HEK293T (cell line): ENCODE measurements around the gene EREG.

Source experiments
- CTCF ChIA-PET: fragments of 350-600 bp; formaldehyde crosslinking; extraction: SDS; loops from one replicate; lab custom pipeline; 2021; ENCODE audit warnings: antibody characterized with exemption, inconsistent platforms; lab: Yijun Ruan, JAX
- POLR2A ChIA-PET: fragments of 350-600 bp; formaldehyde crosslinking; extraction: SDS; loops from one replicate; lab custom pipeline; 2020; ENCODE audit warnings: antibody characterized with exemption, inconsistent platforms; lab: Yijun Ruan, JAX
- DNase-seq: peaks from one replicate; pipeline ENCODE4 v3.0.0; 2012; ENCODE audit warnings: mixed read lengths; ENCODE audit errors: extremely low spot score
- ARNT ChIP-seq: fragments of 450-650 bp; IDR thresholded peaks from 2 replicates; pipeline ENCODE4 v1.6.1; 2017; ENCODE audit warnings: mild to moderate bottlenecking
- BHLHE40 ChIP-seq: fragments of 450-650 bp; IDR thresholded peaks from 2 replicates; pipeline ENCODE4 v1.6.1; 2016; ENCODE audit warnings: mild to moderate bottlenecking, moderate library complexity, borderline replicate concordance
- CTBP1 ChIP-seq: fragments of 450-650 bp; IDR thresholded peaks from 2 replicates; pipeline ENCODE4 v1.6.1; 2016; ENCODE audit warnings: borderline replicate concordance
- ELF4 ChIP-seq: fragments of 450-650 bp; IDR thresholded peaks from 2 replicates; pipeline ENCODE4 v1.6.1; 2017; ENCODE audit warnings: antibody characterized with exemption
- FOXA1 ChIP-seq: fragments of 450-650 bp; IDR thresholded peaks from 2 replicates; pipeline ENCODE4 v1.6.1; 2016; ENCODE audit warnings: mild to moderate bottlenecking
- FOXK2 ChIP-seq: fragments of 450-650 bp; IDR thresholded peaks from 2 replicates; pipeline ENCODE4 v1.6.1; 2016; ENCODE audit warnings: mild to moderate bottlenecking
- FOXM1 ChIP-seq: fragments of 450-650 bp; IDR thresholded peaks from 2 replicates; pipeline ENCODE4 v1.6.1; 2017; ENCODE audit warnings: mild to moderate bottlenecking, borderline replicate concordance
- HDGF ChIP-seq: fragments of 450-650 bp; IDR thresholded peaks from 2 replicates; pipeline ENCODE4 v1.6.1; 2017; ENCODE audit warnings: antibody characterized with exemption, borderline replicate concordance
- L3MBTL2 ChIP-seq: fragments of 450-650 bp; conservative IDR thresholded peaks from 2 replicates; pipeline ENCODE4 v1.6.1; 2016; ENCODE audit warnings: mild to moderate bottlenecking
- LEF1 ChIP-seq: fragments of 450-650 bp; IDR thresholded peaks from 2 replicates; pipeline ENCODE4 v1.6.1; 2017; ENCODE audit warnings: mild to moderate bottlenecking, borderline replicate concordance
- NFRKB ChIP-seq: fragments of 450-650 bp; IDR thresholded peaks from 2 replicates; pipeline ENCODE4 v1.6.1; 2016; ENCODE audit warnings: mild to moderate bottlenecking, moderate library complexity
- PKNOX1 ChIP-seq: fragments of 450-650 bp; IDR thresholded peaks from 2 replicates; pipeline ENCODE4 v1.6.1; 2016
- SP1 ChIP-seq: fragments of 450-650 bp; IDR thresholded peaks from 2 replicates; pipeline ENCODE4 v1.6.1; 2017
- SUZ12 ChIP-seq: fragments of 450-650 bp; IDR thresholded peaks from 2 replicates; pipeline ENCODE4 v1.6.1; 2016; ENCODE audit warnings: mild to moderate bottlenecking
- TARDBP ChIP-seq: fragments of 450-650 bp; IDR thresholded peaks from 2 replicates; pipeline ENCODE4 v1.6.1; 2016
- ZNF384 ChIP-seq: fragments of 450-650 bp; IDR thresholded peaks from 2 replicates; pipeline ENCODE4 v1.6.1; 2016

Gene EREG

DNA sequence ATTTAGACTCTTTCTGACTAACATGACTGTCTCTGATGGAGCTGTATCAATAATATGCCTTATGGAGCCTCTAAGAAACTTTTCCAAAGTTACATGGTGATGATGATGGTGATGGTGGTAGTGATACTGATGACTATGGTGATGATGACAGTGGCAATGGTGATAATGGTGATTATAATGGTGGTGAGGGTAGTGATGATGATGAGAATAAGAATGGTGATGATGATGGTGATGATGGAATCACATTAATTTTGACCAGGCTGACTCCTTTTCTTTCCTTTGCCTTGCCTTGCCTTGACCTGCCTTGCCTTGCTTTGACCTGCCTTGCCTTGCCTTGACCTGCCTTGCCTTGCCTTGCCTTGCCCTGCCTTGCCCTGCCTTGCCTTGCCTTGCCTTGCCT lies 48.3 kb downstream of the EREG start:
- POLR2A ChIA-PET, result no interaction called here
- DNase-seq, result no peak
- CTCF ChIA-PET, result no interaction called here
- TF ChIP-seq ELF4 (no peak), SUZ12 (no peak)

GRCh38 chr4:74414149-74414809 lies 49.3 kb downstream of the EREG start:
- no peak for DNase-seq
- CTCF ChIA-PET, result no interaction called here
- TF ChIP-seq TARDBP (no peak), BHLHE40 (no peak), ZNF384 (no peak), PKNOX1 (no peak), SP1 (no peak), FOXK2 (no peak), SUZ12 (no peak), ELF4 (no peak), CTBP1 (no peak), HDGF (no peak), ARNT (no peak), FOXM1 (no peak), LEF1 (no peak), FOXA1 (no peak), NFRKB (no peak), L3MBTL2 (no peak)
- POLR2A ChIA-PET, result no interaction called here

DNA sequence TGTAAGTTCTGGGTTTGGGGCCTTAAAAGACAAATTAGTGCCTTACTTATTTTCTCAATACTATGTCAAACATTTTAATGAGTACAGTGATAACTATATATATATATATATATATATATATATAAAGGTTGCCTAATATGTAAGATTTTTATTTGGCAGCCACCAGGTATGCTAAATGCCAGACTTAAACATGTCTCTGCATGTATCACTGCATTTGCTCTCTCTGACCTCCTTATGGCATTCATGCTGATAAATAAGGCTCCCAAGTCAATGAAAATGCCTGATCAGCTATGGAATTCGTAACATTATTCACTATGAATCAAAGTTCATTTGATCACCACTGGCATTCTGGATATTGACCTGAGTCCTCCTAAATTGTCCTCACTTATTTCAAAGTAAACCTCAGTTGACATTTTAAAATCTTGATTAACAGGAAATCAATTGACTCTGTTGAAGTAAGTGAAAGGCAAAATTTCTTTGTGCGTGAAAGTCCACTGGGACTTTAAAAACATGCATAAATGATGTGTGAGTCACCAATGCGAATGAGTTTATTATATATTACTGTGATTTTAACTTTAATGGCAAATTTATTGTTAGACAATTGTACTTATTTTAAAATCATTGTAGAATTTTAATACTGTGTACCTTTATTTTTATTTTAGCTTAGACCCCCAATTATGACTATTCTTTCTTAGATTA lies 50.8 kb downstream of the EREG start:
- TF ChIP-seq LEF1, result no peak
- no peak for TF ChIP-seq SUZ12
- no peak for TF ChIP-seq ARNT
- no peak for TF ChIP-seq PKNOX1
- TF ChIP-seq CTBP1, result no peak
- TF ChIP-seq HDGF, result no peak
- no peak for TF ChIP-seq L3MBTL2
- no peak for TF ChIP-seq FOXM1
- TF ChIP-seq FOXA1, result no peak
- TF ChIP-seq NFRKB, result no peak
- TF ChIP-seq FOXK2, result no peak
- no peak for TF ChIP-seq ZNF384
- TF ChIP-seq TARDBP, result no peak
- TF ChIP-seq BHLHE40, result no peak
- no peak for TF ChIP-seq SP1
- TF ChIP-seq ELF4, result no peak
- CTCF ChIA-PET, result no interaction called here
- POLR2A ChIA-PET, result no interaction called here
- no peak for DNase-seq

- no peak for TF ChIP-seq TARDBP
- no peak for TF ChIP-seq LEF1
- TF ChIP-seq FOXK2, result no peak
- TF ChIP-seq L3MBTL2, result no peak
- TF ChIP-seq ZNF384, result no peak
- no peak for TF ChIP-seq FOXM1
- no peak for TF ChIP-seq ARNT
- no peak for TF ChIP-seq PKNOX1
- no peak for TF ChIP-seq NFRKB
- TF ChIP-seq HDGF, result no peak
- TF ChIP-seq SUZ12, result no peak
- no peak for TF ChIP-seq BHLHE40
- TF ChIP-seq SP1, result no peak
- TF ChIP-seq FOXA1, result no peak
- CTCF ChIA-PET, result no interaction called here
- POLR2A ChIA-PET, result no interaction called here
- no peak for DNase-seq
Measured at GRCh38 chr4:74418063-74418670, 53.2 kb downstream of the EREG start.

- DNase-seq, result no peak
- ChIA-PET CTCF (no interaction called here), POLR2A (no interaction called here)
- TF ChIP-seq BHLHE40 (no peak), NFRKB (no peak), ZNF384 (no peak), L3MBTL2 (no peak), FOXA1 (no peak), LEF1 (no peak), TARDBP (no peak), HDGF (no peak), PKNOX1 (no peak), CTBP1 (no peak), FOXK2 (no peak), ELF4 (no peak), SP1 (no peak), ARNT (no peak), FOXM1 (no peak)
Measured at GRCh38 chr4:74420863-74421262, 55.9 kb downstream of the EREG start.
